ENCODE data around the gene CHID1. TPM values are rescaled to one million over a fixed set of nuclear protein-coding genes. Genes with fewer than 3 reads are reported as not detected.

CHID1 gene
- total and polyA plus RNA-seq, 2 donors (not counting 1 experiment from before 2014, with no cell fraction given) = 31.0 to 68.1 TPM

DNA sequence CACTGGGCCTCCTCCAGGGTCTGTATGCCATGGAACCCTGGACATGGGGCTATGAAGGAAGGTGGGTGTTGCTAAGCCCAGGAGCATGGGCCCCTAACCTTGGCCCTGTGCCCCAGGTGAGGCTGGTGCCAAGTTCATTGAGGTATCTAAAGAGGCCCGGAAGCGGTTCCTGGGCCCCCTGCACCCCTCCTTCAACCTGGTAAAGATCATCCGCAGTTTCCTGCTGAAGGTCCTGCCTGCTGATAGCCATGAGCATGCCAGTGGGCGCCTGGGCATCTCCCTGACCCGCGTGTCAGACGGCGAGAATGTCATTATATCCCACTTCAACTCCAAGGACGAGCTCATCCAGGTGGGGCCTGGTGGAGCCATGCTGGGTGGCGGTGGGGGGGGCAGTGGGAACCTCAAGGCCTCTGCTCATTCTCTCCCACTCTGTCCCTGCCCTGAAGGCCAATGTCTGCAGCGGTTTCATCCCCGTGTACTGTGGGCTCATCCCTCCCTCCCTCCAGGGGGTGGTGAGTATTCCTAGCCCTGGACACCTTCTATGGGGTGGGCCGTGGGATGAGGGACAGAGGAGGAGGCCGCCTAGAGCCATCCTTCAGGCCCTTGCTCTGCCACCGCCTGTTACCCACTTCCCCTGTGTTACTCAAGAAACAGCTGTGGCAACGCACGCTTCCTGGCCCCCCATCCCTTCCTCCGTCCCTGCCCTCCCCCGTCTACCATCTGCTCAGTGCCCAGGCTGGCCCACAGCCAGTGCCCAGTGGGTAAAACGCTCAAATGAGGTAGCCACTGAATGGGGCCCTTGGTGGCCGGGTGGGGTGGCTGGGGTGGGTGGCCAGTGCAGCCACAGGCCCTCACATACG lies 88.9 kb downstream of the CHID1 start:
- Mint-ChIP-seq H3K27me3 (no peaks in the 10 kb centered on the region), H3K4me3 (peak overlapping the region; percentile 32), H3K27ac (no peak overlapping the region), H3K9me3 (ENCODE audit: insufficient read depth) (no peaks in the 10 kb centered on the region), H3K4me1 (peaks cover 25% of the 10 kb centered on the region)
- Histone ChIP-seq H3K79me2 (ENCODE audit: control insufficient read depth, insufficient read depth, low read length) (peaks cover 24% of the 10 kb centered on the region), H3K9ac (ENCODE audit: low read length) (no peak overlapping the region), H3K4me1 (ENCODE audit: control insufficient read depth in 2 of 2, insufficient read depth in 2 of 2, low read length in 2 of 2) (peaks cover 23 to 32% of the 10 kb centered on the region in 2 donors), H3K4me3 (ENCODE audit: control extremely low read depth in 1 of 5, extremely low read depth in 1 of 5, insufficient read depth in 1 of 5, low read depth in 2 of 5, low read length in 4 of 5) (no peak overlapping the region), H3K36me3 (replicated peaks in 1 of 2; ENCODE audit: control extremely low read depth in 1 of 2, control insufficient read depth in 1 of 2, extremely low read depth in 1 of 2, insufficient read depth in 2 of 2, low read length in 1 of 2) (peaks cover 0 to 30% of the 10 kb centered on the region in 2 experiments), H3K27me3 (replicated peaks in 1 of 4; ENCODE audit: control extremely low read depth in 1 of 4, control insufficient read depth in 3 of 4, insufficient read depth in 4 of 4, low read length in 3 of 4) (peaks cover 0 to 2% (median 0%) of the 10 kb centered on the region in 4 experiments), H2AFZ (ENCODE audit: insufficient read depth, low read depth, low read length, poor library complexity, severe bottlenecking) (no peak overlapping the region), H4K20me1 (ENCODE audit: control insufficient read depth, insufficient read depth, low read length, poor library complexity, severe bottlenecking) (peaks cover 59% of the 10 kb centered on the region), H3K9me3 (ENCODE audit: control extremely low read depth in 1 of 3, control insufficient read depth in 2 of 3, insufficient read depth in 1 of 3, low read length in 2 of 3) (no peaks in the 10 kb centered on the region), H3K4me2 (replicated peaks; ENCODE audit: low read depth, low read length, poor library complexity, severe bottlenecking) (no peak overlapping the region), H3K27ac (ENCODE audit: low read length in 2 of 2) (no peak overlapping the region)
- DNase-seq (no peak), ATAC-seq (ENCODE audit: low read depth) (no peak)
- CTCF ChIA-PET = no interaction called here
- intact Hi-C loops (cut with micrococcal nuclease) = no loop called here
- 74% methylated on average over 11 of the region's 22 CpGs for WGBS (ENCODE audit: insufficient coverage)
- TF ChIP-seq, protein P1, sequence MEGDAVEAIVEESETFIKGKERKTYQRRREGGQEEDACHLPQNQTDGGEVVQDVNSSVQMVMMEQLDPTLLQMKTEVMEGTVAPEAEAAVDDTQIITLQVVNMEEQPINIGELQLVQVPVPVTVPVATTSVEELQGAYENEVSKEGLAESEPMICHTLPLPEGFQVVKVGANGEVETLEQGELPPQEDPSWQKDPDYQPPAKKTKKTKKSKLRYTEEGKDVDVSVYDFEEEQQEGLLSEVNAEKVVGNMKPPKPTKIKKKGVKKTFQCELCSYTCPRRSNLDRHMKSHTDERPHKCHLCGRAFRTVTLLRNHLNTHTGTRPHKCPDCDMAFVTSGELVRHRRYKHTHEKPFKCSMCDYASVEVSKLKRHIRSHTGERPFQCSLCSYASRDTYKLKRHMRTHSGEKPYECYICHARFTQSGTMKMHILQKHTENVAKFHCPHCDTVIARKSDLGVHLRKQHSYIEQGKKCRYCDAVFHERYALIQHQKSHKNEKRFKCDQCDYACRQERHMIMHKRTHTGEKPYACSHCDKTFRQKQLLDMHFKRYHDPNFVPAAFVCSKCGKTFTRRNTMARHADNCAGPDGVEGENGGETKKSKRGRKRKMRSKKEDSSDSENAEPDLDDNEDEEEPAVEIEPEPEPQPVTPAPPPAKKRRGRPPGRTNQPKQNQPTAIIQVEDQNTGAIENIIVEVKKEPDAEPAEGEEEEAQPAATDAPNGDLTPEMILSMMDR (IDR thresholded peaks at IDR 0.05) = no peak
- no peak for TF ChIP-seq EZH2 (IDR thresholded peaks at IDR 0.05; ENCODE audit: borderline replicate concordance, insufficient read depth, low read depth, low read length, poor library complexity, severe bottlenecking)
- POLR2A ChIA-PET = interaction anchor here (3.7 kb wide), 1 partner anchor 8 kb away, joined by 57 read pairs; the partner anchor contains the start of genes CD151 and CRACR2B
